HepG2 (cell line): ENCODE results near the gene IFT43. TPM values are rescaled to one million over a fixed set of nuclear protein-coding genes. Genes with fewer than 3 reads are reported as not detected.

ENCODE experiments used
- ATAC-seq: fragments of 200-7000 bp; cut with Tn5 transposase; 3 replicates; pipeline ENCODE4 v1.9.1; 2020; ENCODE audit warnings: mild to moderate bottlenecking, moderate library complexity
- BruUV-seq: library from RNA; stranded (reverse); fragments of 400-500 nt; replicated peaks from 2 replicates; lab custom pipeline; 2021; lab: Mats Ljungman, UMichigan
- CTCF ChIA-PET: fragments of 300-600 bp; formaldehyde crosslinking; extraction: SDS; loops from one replicate; lab custom pipeline; 2021; ENCODE audit warnings: low total read pairs, inconsistent platforms, low intra/inter-chr PET ratio; lab: Yijun Ruan, JAX
- POLR2A ChIA-PET: fragments of 350-600 bp; sonication (Branson Sonifier 250); formaldehyde crosslinking; loops from one replicate; lab custom pipeline; 2020; ENCODE audit warnings: antibody characterized with exemption, inconsistent platforms; lab: Yijun Ruan, JAX
- DNase-seq: peaks from one replicate; pipeline ENCODE4 v3.0.0-alpha.2; 2015; ENCODE audit warnings: low spot score
- FAIRE-seq: peaks from 3 replicates; lab custom pipeline; 2011; peaks lifted over from hg19 to GRCh38; lab: Jason Lieb, UNC
- H2AFZ ChIP-seq: one replicate; pipeline ENCODE4 v1.6.1; 2011; ENCODE audit warnings: low read length, inconsistent platforms
- H3K27ac ChIP-seq: fragments of 300-600 bp; 3 replicates; pipeline ENCODE4 v1.8.0; 2011; ENCODE audit warnings: mixed run types, mild to moderate bottlenecking, mixed read lengths, low read length, inconsistent platforms; ENCODE audit not compliant: insufficient read depth; ENCODE audit errors: extremely low read length
- H3K27me3 ChIP-seq, 2 experiments: fragments of 200-600 bp in 1 of 2; 2 replicates in 1 of 2; 3 replicates in 1 of 2; pipeline versions ENCODE4 v1.6.0 to v1.8.0; 2011; ENCODE audit warnings: low read length in 2 of 2, mild to moderate bottlenecking in 2 of 2, moderate library complexity in 2 of 2, inconsistent platforms in 1 of 2; ENCODE audit not compliant: insufficient read depth in 2 of 2, control insufficient read depth in 1 of 2
- H3K36me3 ChIP-seq, 2 experiments: fragments of 200-600 bp in 1 of 2; replicated peaks in 1 of 2; 2 replicates in 1 of 2; 3 replicates in 1 of 2; pipeline versions ENCODE4 v1.5.1 to v1.8.0; 2011; ENCODE audit warnings: low read length in 2 of 2, inconsistent platforms in 1 of 2; ENCODE audit not compliant: insufficient read depth in 2 of 2, control insufficient read depth in 1 of 2
- H3K4me1 ChIP-seq: 2 replicates; pipeline ENCODE4 v1.5.1; 2012; ENCODE audit warnings: low read length, inconsistent platforms; ENCODE audit not compliant: insufficient read depth
- H3K4me2 ChIP-seq: 2 replicates; pipeline ENCODE4 v1.6.0; 2011; ENCODE audit warnings: low read depth, low read length, inconsistent platforms
- H3K4me3 ChIP-seq, 3 experiments: fragments of 200-600 bp in 1 of 3; sonication (generic), shearing (Covaris generic) in 1 of 3; replicated peaks in 1 of 3; 2 replicates each; pipeline ENCODE4 v1.5.1; 2011 to 2016; ENCODE audit warnings: low read length in 3 of 3, inconsistent platforms in 2 of 3, low read depth in 2 of 3, mild to moderate bottlenecking in 2 of 3, control low read depth in 1 of 3, mixed read lengths in 1 of 3; ENCODE audit not compliant: insufficient read depth in 1 of 3
- H3K79me2 ChIP-seq: one replicate; pipeline ENCODE4 v1.6.1; 2011; ENCODE audit warnings: low read length, inconsistent platforms; ENCODE audit not compliant: insufficient read depth
- H3K9ac ChIP-seq: 2 replicates; pipeline ENCODE4 v1.6.0; 2011; ENCODE audit warnings: mild to moderate bottlenecking, low read depth, low read length, inconsistent platforms; ENCODE audit not compliant: insufficient read depth
- H3K9me3 ChIP-seq: 2 replicates; pipeline ENCODE4 v1.5.1; 2012; ENCODE audit warnings: mild to moderate bottlenecking, low read length
- H4K20me1 ChIP-seq: 2 replicates; pipeline ENCODE4 v1.6.0; 2011; ENCODE audit warnings: inconsistent platforms, mild to moderate bottlenecking, low read length, moderate library complexity; ENCODE audit not compliant: insufficient read depth
- ATRX ChIP-seq: sonication (generic); formaldehyde crosslinking; IDR thresholded peaks from 2 replicates; pipeline ENCODE4 v1.4.0; 2020; ENCODE audit warnings: missing genetic modification reagents, borderline replicate concordance
- CTCF ChIP-seq: sonication (generic); formaldehyde crosslinking; IDR thresholded peaks from 2 replicates; pipeline ENCODE4 v1.5.0; 2020; ENCODE audit warnings: mild to moderate bottlenecking, missing genetic modification reagents, moderate library complexity
- WGBS: methylation state at CpG from one replicate; pipeline ENCODE4 v1.1.6; 2017; ENCODE audit warnings: low lambda C conversion rate; 5-methylcytosine and 5-hydroxymethylcytosine counted together
- in situ Hi-C: cut with HindIII; loops from 2 replicates; pipeline ENCODE4 v1.10.0; 2017; ENCODE audit warnings: low pct_unique_long_range_greater_than_20kb; ENCODE audit not compliant: extremely low pct_ligation_motif_present
- intact Hi-C: fragments of 100-400 bp; cut with micrococcal nuclease; formaldehyde crosslinking; loops from one replicate; pipeline ENCODE4 v1.10.0; 2022; ENCODE audit not compliant: unreplicated experiment
- polyA plus RNA-seq, 8 experiments: library from polyadenylated mRNA; depleted of rRNA in 3 of 8; stranded (reverse) in 7 of 8; unstranded in 1 of 8; fragments of >200 nt; fragmentation: Illumina TruSeq in 4 of 8; extraction: Trizol in 4 of 8; gene quantifications; 2 replicates each; pipeline versions ENCODE4 v1.2.1 to v1.2.3, GENCODE V29; 2011 to 2016; ENCODE audit warnings: low read depth in 4 of 8, missing spikeins in 1 of 8, mixed read lengths in 1 of 8; ENCODE audit not compliant: insufficient read depth in 1 of 8
- total RNA-seq, 5 experiments: library from RNA; depleted of rRNA; stranded (reverse); fragments of >200 nt; fragmentation: Illumina TruSeq; extraction: Trizol; gene quantifications; 2 replicates each; pipeline ENCODE4 v1.2.3, GENCODE V29; 2016; ENCODE audit warnings: low read depth in 1 of 5

IFT43 gene
- total and polyA plus RNA-seq, 2 of the 13 experiments (the other 11 are each of a cell fraction or from before 2014, with no cell fraction given) = 0.15 to 0.55 TPM

- 6% methylated on average over 7 of the region's 8 CpGs for whole genome bisulfite sequencing
- Histone ChIP-seq H2AFZ (no peak overlapping the region), H3K4me1 (peaks cover 61% of the 10 kb centered on the region), H3K27me3 (peaks cover 0 to 11% of the 10 kb centered on the region in 2 experiments; a peak in 1 of 5 replicates), H3K9ac (peak overlapping the region; percentile 23; the same call in 1 of the 2 replicates), H3K27ac (no peak overlapping the region), H3K4me3 (peak overlapping the region; percentile 72 to 84 (median 74)), H3K4me2 (peak overlapping the region; percentile 99), H3K79me2 (no peaks in the 10 kb centered on the region), H3K9me3 (no peaks in the 10 kb centered on the region), H3K36me3 (no peaks in the 10 kb centered on the region), H4K20me1 (no peaks in the 10 kb centered on the region)
- in situ Hi-C loops = loop anchor here (5.0 kb wide), 2 partner anchors 74 to 269 kb away; no protein-coding TSS in a partner anchor
- FAIRE-seq = no peak
- BruUV-seq = no TSS peak
- ChIA-PET CTCF (interaction anchor here (1.7 kb wide), 1 partner anchor 270 kb away, joined by 4 read pairs; no protein-coding TSS in a partner anchor), POLR2A (no interaction called here)
- ATAC-seq = 0 out of 3 replicates have a peak, but pooled peaks have one; percentile 1
- intact Hi-C loops = loop anchor here (5.0 to 10.0 kb wide), 3 partner anchors 156 to 404 kb away; partner anchors contain the start of gene FLVCR2
- 0 out of 2 replicates have a peak, but pooled peaks have one; percentile 7 for TF ChIP-seq CTCF (CRISPR knock-in tag)
- TF ChIP-seq ATRX (CRISPR knock-in tag) = no peak
- DNase-seq = no peak
These were observed 4.7 kb upstream of the IFT43 start for GRCh38 chr14:75980856-75981255.
